Measurements from ENCODE around the gene TTYH3.
A peak's percentile ranks its signal among the peaks of the same experiment; 100 is the strongest.

Gene TTYH3

DNA sequence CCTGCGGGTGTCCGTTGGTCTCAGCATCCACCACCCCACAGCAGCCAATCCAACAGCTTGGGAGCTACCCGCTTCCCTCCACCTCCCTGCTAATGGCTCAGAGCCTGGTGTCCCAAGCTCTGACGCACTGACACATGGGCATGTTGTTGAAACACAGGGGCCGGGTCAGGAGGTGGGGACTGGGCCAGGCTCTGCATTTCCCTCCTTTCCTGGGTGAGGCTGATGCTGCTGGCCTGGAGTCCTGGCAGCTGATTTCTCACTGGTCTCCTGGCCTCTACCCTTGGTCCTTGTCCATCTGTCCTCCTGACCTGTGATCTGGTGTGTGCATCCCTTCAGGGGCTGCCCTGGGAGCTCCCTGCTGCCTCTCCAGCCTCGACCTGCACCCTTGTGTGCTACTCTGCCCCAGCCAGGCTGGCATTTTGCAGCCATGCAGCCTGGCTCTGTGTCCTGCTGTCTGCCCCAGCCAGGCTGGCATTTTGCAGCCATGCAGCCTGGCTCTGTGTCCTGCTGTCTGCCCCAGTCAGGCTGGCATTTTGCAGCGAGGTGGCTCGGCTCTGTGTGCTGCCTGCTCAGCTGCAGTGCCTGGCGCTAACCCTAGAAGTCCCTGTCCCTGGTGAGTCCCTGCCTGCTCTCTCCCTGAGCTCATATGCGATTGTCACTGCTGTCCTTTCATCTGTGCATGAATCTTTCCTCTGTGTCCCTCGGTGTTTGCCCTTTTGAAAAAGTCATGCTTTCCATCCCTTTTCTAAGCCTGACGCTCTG, 70.2 kb downstream of the TTYH3 start:
- Histone ChIP-seq H4K91ac (ENCODE audit: low read depth, low read length) (no peak overlapping the region), H3K79me1 (ENCODE audit: low read length) (peaks cover 2% of the 10 kb centered on the region), H3K4me2 (ENCODE audit: low read length) (no peak overlapping the region), H3K4me3 (ENCODE audit: low read depth, low read length) (no peak overlapping the region), H3K36me3 (ENCODE audit: control insufficient read depth in 1 of 2, insufficient read depth in 2 of 2, low read length in 2 of 2) (peaks cover 4 to 8% of the 10 kb centered on the region in 2 experiments), H3K23ac (ENCODE audit: low read length) (no peak overlapping the region), H2BK5ac (ENCODE audit: low read depth, low read length, poor library complexity) (no peak overlapping the region), H4K8ac (ENCODE audit: low read depth, low read length) (no peak overlapping the region), H2BK12ac (ENCODE audit: low read length) (no peak overlapping the region), H3K9ac (ENCODE audit: low read length) (no peak overlapping the region), H3K18ac (ENCODE audit: low read length) (no peak overlapping the region), H3K14ac (ENCODE audit: low read length) (no peak overlapping the region), H2AFZ (ENCODE audit: insufficient read depth, low read length, poor library complexity) (no peak overlapping the region), H2BK120ac (ENCODE audit: insufficient read depth, low read length, poor library complexity) (no peak overlapping the region), H3K79me2 (ENCODE audit: control insufficient read depth, insufficient read depth, low read length, poor library complexity) (no peaks in the 10 kb centered on the region), H2AK5ac (ENCODE audit: low read length) (no peak overlapping the region), H3K27ac (ENCODE audit: low read depth, low read length) (no peak overlapping the region), H3K9me3 (ENCODE audit: insufficient read depth, low read depth, low read length) (no peaks in the 10 kb centered on the region), H3K4ac (ENCODE audit: low read depth, low read length) (no peak overlapping the region), H3K4me1 (ENCODE audit: control insufficient read depth in 1 of 2, insufficient read depth in 2 of 2, low read length in 2 of 2) (no peaks in the 10 kb centered on the region), H4K12ac (ENCODE audit: low read depth, low read length) (no peak overlapping the region), H3K27me3 (ENCODE audit: insufficient read depth, low read length) (no peaks in the 10 kb centered on the region)
- no peak for DNase-seq
- no CpG with 5 or more reads among the region's 12 CpGs for WGBS (ENCODE audit: extremely low coverage, insufficient coverage, insufficient read length)

GRCh38 chr7:2702594-2702957, 70.8 kb downstream of the TTYH3 start:
- Histone ChIP-seq H2BK12ac (ENCODE audit: low read length) (no peak overlapping the region), H4K8ac (ENCODE audit: low read depth, low read length) (no peak overlapping the region), H3K23ac (ENCODE audit: low read length) (no peak overlapping the region), H3K9me3 (ENCODE audit: insufficient read depth, low read depth, low read length) (no peaks in the 10 kb centered on the region), H3K4me3 (ENCODE audit: low read depth, low read length) (no peak overlapping the region), H3K27ac (ENCODE audit: low read depth, low read length) (no peak overlapping the region), H3K79me1 (ENCODE audit: low read length) (peaks cover 5% of the 10 kb centered on the region), H3K18ac (ENCODE audit: low read length) (no peak overlapping the region), H3K4me2 (ENCODE audit: low read length) (no peak overlapping the region), H3K36me3 (ENCODE audit: control insufficient read depth in 1 of 2, insufficient read depth in 2 of 2, low read length in 2 of 2) (peaks cover 7 to 8% of the 10 kb centered on the region in 2 experiments), H3K79me2 (ENCODE audit: control insufficient read depth, insufficient read depth, low read length, poor library complexity) (no peaks in the 10 kb centered on the region), H4K12ac (ENCODE audit: low read depth, low read length) (no peak overlapping the region), H3K27me3 (ENCODE audit: insufficient read depth, low read length) (no peaks in the 10 kb centered on the region), H2BK120ac (ENCODE audit: insufficient read depth, low read length, poor library complexity) (no peak overlapping the region), H2AK5ac (ENCODE audit: low read length) (no peak overlapping the region), H2BK5ac (ENCODE audit: low read depth, low read length, poor library complexity) (no peak overlapping the region), H3K9ac (ENCODE audit: low read length) (no peak overlapping the region), H2AFZ (ENCODE audit: insufficient read depth, low read length, poor library complexity) (no peak overlapping the region), H3K4me1 (ENCODE audit: control insufficient read depth in 1 of 2, insufficient read depth in 2 of 2, low read length in 2 of 2) (no peaks in the 10 kb centered on the region), H3K4ac (ENCODE audit: low read depth, low read length) (no peak overlapping the region), H3K14ac (ENCODE audit: low read length) (no peak overlapping the region), H4K91ac (ENCODE audit: low read depth, low read length) (no peak overlapping the region)
- no CpG with 5 or more reads among the region's 22 CpGs for WGBS (ENCODE audit: extremely low coverage, insufficient coverage, insufficient read length)
- DNase-seq, result no peak

- H3K4me3 ChIP-seq (ENCODE audit: low read depth, low read length), result no peak overlapping the region
- H3K27me3 ChIP-seq (ENCODE audit: insufficient read depth, low read length), result no peaks in the 10 kb centered on the region
- H3K9me3 ChIP-seq (ENCODE audit: insufficient read depth, low read depth, low read length), result no peaks in the 10 kb centered on the region
- H3K23ac ChIP-seq (ENCODE audit: low read length), result no peak overlapping the region
- no peak overlapping the region for H3K14ac ChIP-seq (ENCODE audit: low read length)
- H3K4me1 ChIP-seq (ENCODE audit: control insufficient read depth in 1 of 2, insufficient read depth in 2 of 2, low read length in 2 of 2), result peaks cover 11 to 16% of the 10 kb centered on the region in 2 experiments
- H3K79me2 ChIP-seq (ENCODE audit: control insufficient read depth, insufficient read depth, low read length, poor library complexity), result no peaks in the 10 kb centered on the region
- no peak overlapping the region for H2BK5ac ChIP-seq (ENCODE audit: low read depth, low read length, poor library complexity)
- H3K4me2 ChIP-seq (ENCODE audit: low read length), result no peak overlapping the region
- H3K27ac ChIP-seq (ENCODE audit: low read depth, low read length), result no peak overlapping the region
- H3K36me3 ChIP-seq (ENCODE audit: control insufficient read depth in 1 of 2, insufficient read depth in 2 of 2, low read length in 2 of 2), result peaks cover 14 to 18% of the 10 kb centered on the region in 2 experiments
- no CpG with 5 or more reads among the region's 14 CpGs for WGBS (ENCODE audit: extremely low coverage, insufficient coverage, insufficient read length)
- no peak overlapping the region for H4K12ac ChIP-seq (ENCODE audit: low read depth, low read length)
- H2AK5ac ChIP-seq (ENCODE audit: low read length), result no peak overlapping the region
- peaks cover 7% of the 10 kb centered on the region for H3K79me1 ChIP-seq (ENCODE audit: low read length)
- H4K91ac ChIP-seq (ENCODE audit: low read depth, low read length), result no peak overlapping the region
- peak overlapping the region; percentile 30 for H2AFZ ChIP-seq (ENCODE audit: insufficient read depth, low read length, poor library complexity)
- no peak for DNase-seq
- no peak overlapping the region for H3K18ac ChIP-seq (ENCODE audit: low read length)
- no peak overlapping the region for H3K4ac ChIP-seq (ENCODE audit: low read depth, low read length)
- no peak overlapping the region for H3K9ac ChIP-seq (ENCODE audit: low read length)
- no peak overlapping the region for H2BK120ac ChIP-seq (ENCODE audit: insufficient read depth, low read length, poor library complexity)
- no peak overlapping the region for H2BK12ac ChIP-seq (ENCODE audit: low read length)
- H4K8ac ChIP-seq (ENCODE audit: low read depth, low read length), result no peak overlapping the region
These were observed 73.7 kb downstream of the TTYH3 start for GRCh38 chr7:2705371-2706096.

GRCh38 chr7:2706685-2707126, 74.9 kb downstream of the TTYH3 start:
- no peak overlapping the region for H3K23ac ChIP-seq (ENCODE audit: low read length)
- no peak overlapping the region for H3K4ac ChIP-seq (ENCODE audit: low read depth, low read length)
- H2BK12ac ChIP-seq (ENCODE audit: low read length), result no peak overlapping the region
- H3K4me1 ChIP-seq (ENCODE audit: control insufficient read depth in 1 of 2, insufficient read depth in 2 of 2, low read length in 2 of 2), result peaks cover 15 to 16% of the 10 kb centered on the region in 2 experiments
- no peak overlapping the region for H3K4me3 ChIP-seq (ENCODE audit: low read depth, low read length)
- peak in 1 of 2 donors; percentile 44 for DNase-seq
- peaks cover 7% of the 10 kb centered on the region for H3K79me1 ChIP-seq (ENCODE audit: low read length)
- no CpG with 5 or more reads among the region's 6 CpGs for WGBS (ENCODE audit: extremely low coverage, insufficient coverage, insufficient read length)
- no peak overlapping the region for H3K4me2 ChIP-seq (ENCODE audit: low read length)
- H3K18ac ChIP-seq (ENCODE audit: low read length), result no peak overlapping the region
- no peak overlapping the region for H2AK5ac ChIP-seq (ENCODE audit: low read length)
- peaks cover 22 to 27% of the 10 kb centered on the region in 2 experiments for H3K36me3 ChIP-seq (ENCODE audit: control insufficient read depth in 1 of 2, insufficient read depth in 2 of 2, low read length in 2 of 2)
- no peak overlapping the region for H2AFZ ChIP-seq (ENCODE audit: insufficient read depth, low read length, poor library complexity)
- H3K27me3 ChIP-seq (ENCODE audit: insufficient read depth, low read length), result no peaks in the 10 kb centered on the region
- H3K14ac ChIP-seq (ENCODE audit: low read length), result no peak overlapping the region
- H3K9ac ChIP-seq (ENCODE audit: low read length), result no peak overlapping the region
- H2BK5ac ChIP-seq (ENCODE audit: low read depth, low read length, poor library complexity), result no peak overlapping the region
- H4K91ac ChIP-seq (ENCODE audit: low read depth, low read length), result no peak overlapping the region
- H2BK120ac ChIP-seq (ENCODE audit: insufficient read depth, low read length, poor library complexity), result no peak overlapping the region
- no peaks in the 10 kb centered on the region for H3K9me3 ChIP-seq (ENCODE audit: insufficient read depth, low read depth, low read length)
- no peak overlapping the region for H4K12ac ChIP-seq (ENCODE audit: low read depth, low read length)
- H3K79me2 ChIP-seq (ENCODE audit: control insufficient read depth, insufficient read depth, low read length, poor library complexity), result no peaks in the 10 kb centered on the region
- no peak overlapping the region for H4K8ac ChIP-seq (ENCODE audit: low read depth, low read length)
- H3K27ac ChIP-seq (ENCODE audit: low read depth, low read length), result no peak overlapping the region
